ENCODE results near the gene NAALADL2. TPM values are rescaled to one million over a fixed set of nuclear protein-coding genes. Genes with fewer than 3 reads are reported as not detected.

Gene NAALADL2
- total RNA-seq, 1 experiment from 2014 or later: 2.7 TPM

DNA sequence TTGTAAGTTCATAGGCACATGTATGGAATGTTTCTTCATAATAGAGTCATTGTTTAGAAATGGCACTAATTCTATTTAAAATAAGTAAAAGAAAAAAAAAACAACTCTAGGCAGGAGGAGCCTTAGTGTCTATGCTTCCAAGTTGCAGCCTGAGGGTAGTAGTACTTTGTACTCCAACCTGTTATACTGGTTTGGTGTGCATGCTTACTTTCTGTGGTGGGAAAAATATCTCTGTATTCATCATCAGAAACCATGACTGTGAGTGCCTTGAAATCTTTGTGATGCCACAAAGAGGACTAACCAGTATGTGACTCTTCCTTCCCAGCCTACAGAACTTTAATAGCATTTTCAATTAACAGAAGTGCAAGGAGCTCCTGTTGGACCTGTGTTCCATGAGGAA lies 4.4 kb downstream of the NAALADL2 start:
- no peak for ATAC-seq
- ChIA-PET POLR2A (no interaction called here), CTCF (no interaction called here)
- Histone ChIP-seq H3K27ac (ENCODE audit: low read length) (no peak overlapping the region), H3K4me3 (ENCODE audit: low read depth in 2 of 2, low read length in 2 of 2) (no peak overlapping the region), H3K36me3 (ENCODE audit: control insufficient read depth, insufficient read depth, low read length) (no peaks in the 10 kb centered on the region), H3K9me3 (ENCODE audit: control insufficient read depth, insufficient read depth, low read depth, low read length) (no peaks in the 10 kb centered on the region), H3K27me3 (ENCODE audit: control insufficient read depth, insufficient read depth, low read length) (no peaks in the 10 kb centered on the region), H3K4me1 (ENCODE audit: control insufficient read depth, insufficient read depth, low read length) (no peaks in the 10 kb centered on the region)
- BruUV-seq (replicated peaks): no TSS peak
- TF ChIP-seq REST (IDR thresholded peaks at IDR 0.05; ENCODE audit: insufficient read depth in 1 of 2, low read depth in 2 of 2, low read length in 1 of 2) (no peak), TCF7L2 (IDR thresholded peaks at IDR 0.05; ENCODE audit: low read depth, low read length) (no peak), POLR2AphosphoS5 (IDR thresholded peaks at IDR 0.05; ENCODE audit: low read depth, low read length) (no peak), SIN3A (IDR thresholded peaks at IDR 0.05; ENCODE audit: borderline replicate concordance, insufficient read depth, low read depth, low read length) (no peak)
- TF ChIP-seq, protein P1, sequence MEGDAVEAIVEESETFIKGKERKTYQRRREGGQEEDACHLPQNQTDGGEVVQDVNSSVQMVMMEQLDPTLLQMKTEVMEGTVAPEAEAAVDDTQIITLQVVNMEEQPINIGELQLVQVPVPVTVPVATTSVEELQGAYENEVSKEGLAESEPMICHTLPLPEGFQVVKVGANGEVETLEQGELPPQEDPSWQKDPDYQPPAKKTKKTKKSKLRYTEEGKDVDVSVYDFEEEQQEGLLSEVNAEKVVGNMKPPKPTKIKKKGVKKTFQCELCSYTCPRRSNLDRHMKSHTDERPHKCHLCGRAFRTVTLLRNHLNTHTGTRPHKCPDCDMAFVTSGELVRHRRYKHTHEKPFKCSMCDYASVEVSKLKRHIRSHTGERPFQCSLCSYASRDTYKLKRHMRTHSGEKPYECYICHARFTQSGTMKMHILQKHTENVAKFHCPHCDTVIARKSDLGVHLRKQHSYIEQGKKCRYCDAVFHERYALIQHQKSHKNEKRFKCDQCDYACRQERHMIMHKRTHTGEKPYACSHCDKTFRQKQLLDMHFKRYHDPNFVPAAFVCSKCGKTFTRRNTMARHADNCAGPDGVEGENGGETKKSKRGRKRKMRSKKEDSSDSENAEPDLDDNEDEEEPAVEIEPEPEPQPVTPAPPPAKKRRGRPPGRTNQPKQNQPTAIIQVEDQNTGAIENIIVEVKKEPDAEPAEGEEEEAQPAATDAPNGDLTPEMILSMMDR (IDR thresholded peaks at IDR 0.05): no peak
- intact Hi-C loops (cut with micrococcal nuclease; ENCODE audit: unreplicated experiment) (no loop called here), in situ Hi-C loops (cut with HindIII; ENCODE audit: low pct_unique_long_range_greater_than_20kb, low sequenced_read_pairs) (no loop called here)
- DNase-seq (ENCODE audit: low read depth, low spot score): no peak

- no TSS peak for BruUV-seq (replicated peaks)
- no peaks in the 10 kb centered on the region for H3K4me1 ChIP-seq (ENCODE audit: control insufficient read depth, insufficient read depth, low read length)
- TF ChIP-seq, protein P1 (IDR thresholded peaks at IDR 0.05): no peak
- no peak for TF ChIP-seq TCF7L2 (IDR thresholded peaks at IDR 0.05; ENCODE audit: low read depth, low read length)
- no peak for TF ChIP-seq POLR2AphosphoS5 (IDR thresholded peaks at IDR 0.05; ENCODE audit: low read depth, low read length)
- no peak for TF ChIP-seq SIN3A (IDR thresholded peaks at IDR 0.05; ENCODE audit: borderline replicate concordance, insufficient read depth, low read depth, low read length)
- TF ChIP-seq REST (IDR thresholded peaks at IDR 0.05; ENCODE audit: insufficient read depth in 1 of 2, low read depth in 2 of 2, low read length in 1 of 2): no peak
- intact Hi-C loops (cut with micrococcal nuclease; ENCODE audit: unreplicated experiment) (no loop called here), in situ Hi-C loops (cut with HindIII; ENCODE audit: low pct_unique_long_range_greater_than_20kb, low sequenced_read_pairs) (no loop called here)
- no peak for DNase-seq (ENCODE audit: low read depth, low spot score)
- CTCF ChIA-PET: no interaction called here
- no peaks in the 10 kb centered on the region; the same call in 1 of the 2 replicates for H3K9me3 ChIP-seq (ENCODE audit: control insufficient read depth, insufficient read depth, low read depth, low read length)
- no peaks in the 10 kb centered on the region for H3K36me3 ChIP-seq (ENCODE audit: control insufficient read depth, insufficient read depth, low read length)
- H3K27me3 ChIP-seq (ENCODE audit: control insufficient read depth, insufficient read depth, low read length): no peaks in the 10 kb centered on the region
- no peak for ATAC-seq
- no peak overlapping the region for H3K4me3 ChIP-seq (ENCODE audit: low read depth in 2 of 2, low read length in 2 of 2)
- H3K27ac ChIP-seq (ENCODE audit: low read length): no peak overlapping the region
- POLR2A ChIA-PET: no interaction called here
These were observed 10.3 kb downstream of the NAALADL2 start for GRCh38 chr3:174869448-174869847.
